NCI-H2196 (cell line): ENCODE measurements around the gene CGN.
"Not testable (repeated sequence)": the region's sequence is repeated elsewhere in the genome, so short reads cannot be mapped to it uniquely, and the experiment has no call there.

Source experiments
- DNase-seq: peaks from one replicate; lab custom pipeline; 2025; ENCODE audit not compliant: unreplicated experiment; lab: John Stamatoyannopoulos, UW

CGN gene

GRCh38 chr1:151520359-151520758 is 9.2 kb downstream of the CGN start:
- no peak for DNase-seq

- DNase-seq = not testable (repeated sequence)
Observed at GRCh38 chr1:151522427-151522826, 11.2 kb downstream of the CGN start.

- no peak for DNase-seq
Observed at GRCh38 chr1:151523326-151523725, 12.1 kb downstream of the CGN start.

GRCh38 chr1:151524736-151525135 is 13.5 kb downstream of the CGN start:
- DNase-seq = no peak

- DNase-seq = no peak
Observed at GRCh38 chr1:151526735-151527525, 15.7 kb downstream of the CGN start.

GRCh38 chr1:151529211-151529702 is 18.1 kb downstream of the CGN start:
- DNase-seq = no peak

GRCh38 chr1:151529781-151530180 is 18.6 kb downstream of the CGN start:
- DNase-seq = no peak

GRCh38 chr1:151530461-151530860 is 19.3 kb downstream of the CGN start:
- DNase-seq = no peak

GRCh38 chr1:151533870-151534269 is 22.7 kb downstream of the CGN start:
- DNase-seq = no peak

- DNase-seq = peak; percentile 78
Observed at GRCh38 chr1:151534662-151535278, 23.6 kb downstream of the CGN start.

GRCh38 chr1:151535326-151536271 is 24.4 kb downstream of the CGN start:
- no peak for DNase-seq

- DNase-seq = no peak
Observed at GRCh38 chr1:151536499-151536898, 25.3 kb downstream of the CGN start.

GRCh38 chr1:151537112-151537511 is 25.9 kb downstream of the CGN start:
- DNase-seq = no peak

- DNase-seq = peak; percentile 98
Observed at GRCh38 chr1:151539321-151540020, 28.3 kb downstream of the CGN start.

GRCh38 chr1:151540021-151540981 is 29.1 kb downstream of the CGN start, which contains the start of gene TUFT1:
TUFT1 (plus strand) TSS chr1:151540309; CDS start chr1:151540367, 58 bp downstream.
- peak; percentile 97 for DNase-seq

- no peak for DNase-seq
Observed at GRCh38 chr1:151540982-151541377, 29.8 kb downstream of the CGN start.

GRCh38 chr1:151541752-151542151 is 30.6 kb downstream of the CGN start:
- DNase-seq = no peak

- no peak for DNase-seq
Observed at GRCh38 chr1:151542710-151543129, 31.5 kb downstream of the CGN start.

GRCh38 chr1:151545542-151545941 is 34.4 kb downstream of the CGN start:
- DNase-seq = no peak
